SKM-1 treated with dmso at 0.1 percent for 144 hours (cell line): ENCODE results near the gene PHC2.
A peak's percentile ranks its signal among the peaks of the same experiment; 100 is the strongest.

ENCODE experiments used
- DNase-seq: peaks from one replicate; lab custom pipeline; 2025; ENCODE audit not compliant: unreplicated experiment; lab: John Stamatoyannopoulos, UW

PHC2 gene

DNA sequence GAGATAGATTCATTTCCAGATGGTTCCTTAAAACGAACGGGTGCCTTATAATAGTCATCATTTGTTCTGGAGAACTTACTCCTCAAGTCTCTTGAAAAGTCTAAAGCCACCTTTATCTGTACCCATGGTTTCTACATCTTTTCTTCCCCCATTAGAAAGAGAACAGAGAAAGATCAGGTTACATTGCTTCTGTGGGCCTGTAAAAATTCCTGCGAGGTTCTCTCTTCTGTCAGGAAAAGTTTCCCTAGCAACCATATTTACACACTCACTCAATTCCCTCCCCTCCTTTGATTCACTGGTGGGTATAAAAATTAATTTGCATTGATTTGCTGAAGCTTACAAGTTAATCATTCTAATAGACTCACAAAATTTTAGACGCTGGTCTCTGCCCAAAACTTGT lies 6.7 kb downstream of the PHC2 start:
- DNase-seq = no peak

DNA sequence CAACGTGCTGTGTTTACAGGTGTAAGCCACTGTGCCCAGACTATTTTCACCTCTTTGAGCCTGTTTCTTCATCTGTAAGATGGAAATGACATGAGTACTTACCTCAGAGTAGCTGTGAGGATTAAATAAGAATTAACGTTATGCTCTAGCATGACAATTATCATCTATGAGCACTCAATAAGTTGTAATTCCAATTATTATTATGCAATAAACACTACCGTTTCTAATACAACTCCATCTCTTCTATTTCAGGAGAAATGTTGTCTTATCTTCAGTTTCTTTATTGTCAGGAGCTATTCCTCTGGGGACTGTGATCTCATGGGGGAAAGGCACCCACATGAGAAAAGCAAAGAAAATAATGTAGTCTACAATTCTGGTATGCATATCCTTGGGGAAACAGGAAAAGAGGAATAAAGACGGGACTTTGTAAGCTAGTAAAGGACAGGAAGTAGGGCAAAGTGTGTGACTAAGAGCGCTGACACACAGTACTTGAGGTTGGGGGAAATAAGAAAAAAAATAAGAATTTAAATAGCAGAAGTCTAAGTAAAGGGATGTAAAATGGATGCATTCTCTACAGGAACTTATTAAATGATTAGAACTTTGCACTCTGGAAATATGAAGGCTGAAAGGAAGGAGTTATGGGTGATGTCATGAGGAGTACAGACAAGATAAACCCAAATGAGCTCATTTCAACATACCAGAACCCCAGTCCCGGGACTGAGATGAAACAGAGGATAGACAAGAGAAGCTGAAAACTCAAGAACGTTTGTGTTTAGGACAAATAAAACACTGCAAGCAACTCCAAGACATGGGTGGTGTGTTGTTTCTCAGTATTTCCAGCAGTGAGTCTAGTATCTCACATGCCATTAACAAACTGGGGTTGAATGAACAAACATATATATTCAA lies 9.8 kb downstream of the PHC2 start:
- no peak for DNase-seq

DNA sequence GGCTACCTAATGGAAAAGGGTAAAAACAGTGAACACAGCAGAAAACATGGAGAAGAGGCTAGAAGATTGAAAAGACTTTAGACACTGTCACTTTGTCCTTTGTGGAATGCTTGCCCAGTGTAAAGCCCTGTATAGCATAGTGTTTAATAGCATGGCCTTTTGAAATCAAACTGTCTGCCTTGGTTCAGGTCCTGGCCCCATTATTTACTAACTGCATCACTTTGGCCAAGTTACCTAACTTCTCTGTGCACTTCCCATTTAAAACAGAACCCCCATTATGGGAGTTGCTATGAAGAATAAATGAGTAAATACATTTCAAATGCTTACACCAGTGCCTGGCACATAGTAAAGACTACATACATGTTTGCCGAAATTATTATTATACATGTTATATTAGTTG lies 12.1 kb downstream of the PHC2 start:
- DNase-seq = no peak

DNA sequence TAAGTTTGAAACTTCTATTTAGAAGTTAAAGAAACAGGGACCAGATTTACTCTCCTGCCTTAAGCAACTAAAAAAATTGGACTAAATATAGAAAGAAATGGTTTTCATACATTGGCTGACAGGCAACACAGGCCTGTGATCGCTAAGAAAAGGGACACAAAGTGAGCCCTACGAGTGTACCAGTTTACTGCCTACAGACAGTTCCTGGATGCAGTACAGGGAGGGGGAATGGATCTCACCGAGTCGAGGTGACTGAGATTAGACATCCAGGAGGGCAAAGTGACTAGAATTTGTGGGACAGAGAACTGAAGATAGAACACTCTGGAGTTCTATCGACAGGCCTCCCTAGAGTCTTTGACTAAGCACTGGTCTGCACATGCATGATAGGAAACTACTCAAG lies 16.0 kb downstream of the PHC2 start:
- DNase-seq = no peak

DNA sequence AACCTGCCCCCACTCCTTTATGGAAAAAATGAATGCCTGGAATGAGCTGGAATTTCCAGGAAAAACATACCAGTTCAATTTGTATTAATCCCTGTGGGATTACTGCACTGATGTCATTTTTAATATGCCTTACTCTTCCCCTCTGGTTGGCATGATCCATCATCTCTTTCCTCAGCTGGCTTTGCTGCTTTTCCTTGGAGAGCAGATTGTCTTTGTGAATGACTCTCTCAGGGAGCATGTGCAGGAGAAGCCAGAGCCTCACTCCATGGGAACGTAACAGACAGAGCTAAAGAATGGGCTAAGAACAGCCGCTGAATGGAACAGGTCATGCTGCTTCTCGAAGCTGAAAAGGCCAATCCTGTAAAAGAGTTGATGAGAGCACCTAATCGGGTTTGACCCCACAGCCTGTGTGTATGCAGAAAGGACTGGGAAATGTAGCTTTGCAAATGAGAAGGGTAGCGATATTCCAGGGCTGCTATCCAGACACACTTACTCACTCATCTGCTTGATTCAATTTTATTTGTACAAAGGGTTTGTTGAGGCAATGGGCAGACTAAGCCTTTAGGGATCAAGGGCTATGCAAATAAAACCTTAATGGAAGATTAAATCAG lies 20.7 kb downstream of the PHC2 start:
- DNase-seq = no peak

DNA sequence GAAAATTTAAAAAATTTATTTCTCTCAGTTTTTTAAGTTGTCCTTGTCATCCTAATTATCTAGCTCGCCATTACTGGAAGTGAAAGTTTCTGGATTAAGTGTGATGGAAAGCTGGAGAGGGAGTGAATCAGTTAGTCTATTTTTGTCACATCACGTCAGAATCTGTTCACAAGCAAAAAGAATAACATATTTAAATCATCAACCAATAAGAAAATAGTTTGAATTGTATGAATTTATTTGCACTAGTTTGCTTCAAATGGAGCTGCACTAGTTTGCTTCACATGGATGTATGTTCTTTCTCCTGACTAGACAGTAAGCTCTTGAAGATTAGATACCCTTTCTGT lies 22.8 kb downstream of the PHC2 start:
- no peak for DNase-seq

DNA sequence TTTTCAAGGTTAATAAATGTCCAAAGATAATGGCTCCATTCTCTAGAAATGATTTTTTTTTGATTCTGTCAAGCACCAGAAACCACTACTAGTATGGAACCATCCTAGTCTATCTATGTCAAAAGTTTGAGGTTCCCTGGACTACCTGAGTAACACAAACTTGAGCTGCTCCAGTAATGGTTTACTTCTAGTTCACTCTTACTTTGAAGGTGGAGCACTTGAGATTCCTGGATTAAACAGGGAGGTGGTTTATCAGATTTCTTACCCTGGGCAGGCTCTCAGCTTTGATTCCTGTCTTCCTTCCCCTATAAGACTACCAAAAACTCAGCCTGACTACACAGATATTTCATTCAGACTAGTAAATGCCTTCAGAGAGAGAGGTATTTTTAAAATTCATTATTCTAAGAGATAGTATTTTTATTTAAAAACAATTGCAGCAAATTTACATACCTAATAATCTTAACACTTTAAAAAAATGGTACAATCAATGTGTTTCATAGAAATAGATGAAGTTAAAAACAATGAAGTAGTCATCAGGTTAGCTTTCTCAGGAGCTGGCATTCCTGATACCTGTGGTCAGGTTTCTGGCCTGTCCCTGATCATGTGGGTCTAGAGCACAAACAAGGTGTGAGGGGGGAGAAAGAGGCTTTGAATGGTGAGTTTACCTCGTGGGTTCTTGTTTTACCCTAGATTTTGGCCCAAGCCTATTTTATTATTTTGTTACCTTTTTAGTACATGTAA lies 23.4 kb downstream of the PHC2 start:
- no peak for DNase-seq

DNA sequence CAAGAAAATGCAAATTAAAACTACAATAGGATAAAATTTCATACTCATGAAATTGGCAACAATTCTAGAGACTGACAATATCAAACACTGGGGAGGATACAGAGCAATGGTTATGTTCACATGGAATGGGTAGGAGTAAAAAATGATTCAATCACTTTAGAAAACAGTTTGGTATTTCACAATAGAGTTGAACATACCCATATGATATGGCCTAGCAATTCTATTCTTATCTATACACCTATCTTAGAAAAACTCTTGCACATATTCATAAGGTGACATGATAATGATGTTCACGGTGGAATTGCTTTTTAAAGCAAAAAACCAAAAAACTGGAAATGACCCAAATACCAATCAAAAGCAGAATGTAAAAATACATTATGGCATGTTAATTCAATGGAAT lies 28.7 kb downstream of the PHC2 start:
- no peak for DNase-seq

DNA sequence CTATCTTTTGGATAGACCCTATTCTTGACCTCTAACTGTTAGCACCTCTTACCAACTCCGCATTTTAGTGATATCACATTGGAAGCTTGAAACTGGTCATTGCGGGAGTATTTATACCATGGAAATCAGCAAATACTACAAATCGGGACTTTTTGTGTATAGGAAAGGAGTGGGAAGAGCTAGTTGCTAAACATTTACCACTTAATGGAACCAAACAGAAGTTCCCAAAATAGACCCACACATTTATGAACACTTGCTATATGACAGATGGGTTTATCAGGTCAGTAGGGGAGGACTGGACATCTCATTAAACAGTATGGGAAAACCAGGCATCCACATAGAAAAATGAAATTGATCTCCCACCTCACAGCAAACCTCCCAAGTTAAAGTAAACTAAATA lies 29.4 kb downstream of the PHC2 start:
- no peak for DNase-seq

DNA sequence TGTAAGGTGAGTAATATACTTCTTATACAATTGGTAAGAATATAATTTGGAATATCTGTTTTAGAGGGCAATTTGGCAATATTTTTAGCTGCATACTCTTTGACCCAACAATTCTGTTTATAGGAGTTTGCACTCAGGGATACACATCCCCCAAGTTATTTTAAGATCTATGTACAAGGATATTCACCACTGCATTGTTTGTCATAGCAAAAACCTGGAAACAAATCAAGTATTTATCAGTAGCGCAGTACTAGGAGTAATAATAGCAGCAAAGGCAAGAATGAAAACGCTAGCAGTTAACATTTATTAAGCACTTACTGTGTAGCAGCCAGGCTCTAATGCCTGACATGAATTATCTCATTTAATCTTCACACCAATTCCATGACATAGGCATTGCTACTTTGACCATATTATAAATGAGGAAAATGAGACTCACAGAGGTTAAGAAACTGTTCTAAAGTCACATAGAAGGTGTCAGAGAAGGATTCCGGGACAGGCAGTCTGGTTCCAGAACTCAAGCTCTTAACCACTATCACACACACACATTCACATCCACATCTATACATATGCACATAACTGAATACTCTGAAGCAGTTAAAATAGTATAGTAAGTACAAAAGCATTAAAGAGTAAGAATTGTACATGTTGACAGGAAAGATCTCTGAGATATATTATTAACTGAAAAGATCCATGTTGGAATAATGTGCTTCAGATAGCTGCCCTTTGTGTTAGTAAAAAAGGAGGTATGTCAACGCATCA lies 30.6 kb downstream of the PHC2 start:
- DNase-seq = no peak

DNA sequence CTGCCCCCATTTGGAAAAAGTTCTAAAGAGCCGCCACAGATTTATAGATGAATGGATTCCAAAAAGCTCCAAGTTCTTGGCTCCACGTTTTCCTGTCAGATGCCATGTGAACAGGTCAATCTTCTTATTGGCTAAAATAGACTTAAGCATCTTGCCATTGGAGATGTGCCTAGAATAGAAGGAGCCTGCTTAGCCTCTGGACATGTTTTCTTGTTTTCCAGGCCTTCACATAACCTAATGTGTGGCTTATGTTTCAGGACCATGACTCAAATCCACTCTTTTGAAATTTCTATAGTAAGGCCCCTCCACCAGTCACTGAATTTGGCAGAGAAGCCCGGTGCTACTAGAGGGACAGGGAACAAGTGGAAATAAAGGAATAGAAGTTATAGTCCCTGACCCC lies 31.5 kb downstream of the PHC2 start:
- DNase-seq = no peak

DNA sequence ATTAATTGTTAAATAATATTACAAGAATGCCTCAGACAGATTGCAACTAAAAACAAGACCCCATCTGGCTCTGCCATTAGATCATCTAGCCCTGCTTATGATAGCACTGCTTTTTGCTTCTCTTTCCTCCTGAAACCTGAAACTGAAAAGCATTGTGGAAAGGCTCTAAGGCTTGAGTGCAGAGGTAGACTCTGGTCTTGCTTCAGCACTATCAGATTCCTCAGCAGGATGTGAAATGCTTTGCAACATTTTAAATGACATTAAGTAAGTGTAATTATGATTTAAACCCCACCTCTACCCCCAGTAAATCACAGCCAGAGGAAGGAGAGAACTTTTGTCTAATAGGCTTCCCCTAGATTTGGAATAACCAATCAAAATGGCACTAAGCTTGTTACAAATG lies 32.9 kb downstream of the PHC2 start:
- no peak for DNase-seq

DNA sequence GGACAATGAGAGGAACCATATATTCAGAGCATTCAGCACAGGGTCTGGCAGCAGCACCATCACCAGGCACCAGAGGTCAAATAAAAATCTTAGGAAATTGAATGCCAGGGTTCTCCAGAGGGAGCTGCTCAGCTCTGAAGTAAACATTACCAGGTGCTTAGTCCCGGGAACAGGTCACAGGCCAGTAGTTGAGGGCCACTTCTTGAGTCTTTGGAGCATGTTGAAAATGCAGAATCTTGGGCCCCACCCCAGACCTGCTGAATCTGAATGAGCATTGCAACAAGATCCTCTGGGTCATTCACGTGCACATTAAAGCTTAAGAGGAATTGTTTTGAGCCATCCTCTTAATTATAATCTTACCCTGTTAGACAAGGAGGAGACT lies 33.8 kb downstream of the PHC2 start:
- no peak for DNase-seq

DNA sequence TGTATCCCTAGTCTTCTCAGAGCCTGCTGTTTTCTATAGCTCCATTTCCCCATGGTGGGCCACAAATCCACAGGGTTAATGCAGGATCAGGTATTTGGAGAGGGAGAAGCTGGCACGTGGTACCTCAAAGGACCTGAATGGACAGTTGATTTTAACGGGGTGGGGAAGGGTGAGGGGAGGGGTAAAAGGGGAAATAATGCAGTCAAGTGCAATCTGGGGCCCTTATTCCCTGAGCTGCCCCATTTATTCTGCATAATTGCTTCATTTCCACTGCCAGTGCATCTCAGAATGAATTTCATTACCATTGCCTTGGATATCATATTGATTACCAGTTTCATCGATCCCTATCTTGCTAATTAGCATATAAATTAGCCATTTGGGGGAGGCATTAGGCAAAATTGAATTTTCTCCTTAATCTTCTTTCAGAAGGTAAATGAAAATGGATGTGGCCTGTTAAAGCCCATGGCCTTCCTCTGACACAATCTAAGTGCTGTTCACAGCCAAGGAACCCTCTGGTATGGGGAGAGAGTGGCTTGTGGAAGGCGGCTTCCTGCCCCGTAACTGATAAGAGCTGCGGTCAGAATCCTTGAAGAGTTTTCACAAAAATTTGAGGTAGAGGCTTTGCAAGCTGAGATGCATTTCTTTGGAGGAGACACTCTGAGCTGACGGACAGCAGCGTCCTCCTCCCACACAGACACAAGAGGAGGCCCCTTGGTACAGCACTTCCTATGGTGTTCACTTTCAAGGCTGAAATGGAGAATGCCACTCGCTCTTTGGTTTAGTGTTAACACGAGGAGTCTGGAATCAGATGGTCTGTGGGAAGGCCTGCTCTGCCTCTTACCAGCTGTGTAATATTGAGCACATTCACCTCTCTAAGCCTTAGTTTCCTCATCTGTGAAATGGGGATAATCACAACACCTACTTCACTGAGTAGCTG lies 34.4 kb downstream of the PHC2 start:
- peak; percentile 63 for DNase-seq

DNA sequence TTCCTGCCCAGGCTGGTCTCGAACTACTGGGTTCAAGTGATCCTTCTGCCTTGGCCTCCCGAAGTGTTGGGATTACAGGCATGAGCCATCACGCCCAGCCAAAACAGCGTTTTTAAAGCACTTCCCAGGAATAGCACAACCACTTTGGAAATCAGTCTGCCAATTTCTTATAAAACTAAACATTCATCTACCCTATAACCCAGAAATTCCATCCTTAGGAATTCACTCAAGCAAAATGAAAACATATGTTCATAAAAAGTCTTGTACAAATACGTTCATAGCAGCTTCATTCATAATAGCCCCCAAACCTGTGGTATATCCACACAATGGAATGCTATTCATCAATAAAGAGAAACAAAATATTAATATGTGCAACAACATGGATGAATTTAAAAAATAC lies 36.1 kb downstream of the PHC2 start:
- no peak for DNase-seq

DNA sequence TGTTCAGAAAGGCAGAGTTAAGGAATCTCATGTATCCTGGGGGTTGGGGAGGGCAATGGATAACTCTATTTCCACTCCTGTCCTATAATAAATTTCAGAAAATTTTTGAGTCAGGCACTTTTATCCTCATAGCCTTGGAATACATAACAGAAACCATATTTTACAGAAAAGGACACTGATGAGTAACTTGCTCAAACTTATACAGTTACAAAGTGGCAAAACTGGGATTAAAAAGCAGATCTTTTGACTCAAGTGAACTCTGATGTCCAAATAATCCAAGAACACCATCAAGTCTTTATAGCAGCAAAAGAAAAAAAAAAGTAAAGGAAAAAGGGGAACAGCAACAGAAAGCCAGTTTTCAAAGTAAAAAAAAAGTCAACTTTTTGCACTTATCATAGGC lies 36.9 kb downstream of the PHC2 start:
- DNase-seq = no peak

DNA sequence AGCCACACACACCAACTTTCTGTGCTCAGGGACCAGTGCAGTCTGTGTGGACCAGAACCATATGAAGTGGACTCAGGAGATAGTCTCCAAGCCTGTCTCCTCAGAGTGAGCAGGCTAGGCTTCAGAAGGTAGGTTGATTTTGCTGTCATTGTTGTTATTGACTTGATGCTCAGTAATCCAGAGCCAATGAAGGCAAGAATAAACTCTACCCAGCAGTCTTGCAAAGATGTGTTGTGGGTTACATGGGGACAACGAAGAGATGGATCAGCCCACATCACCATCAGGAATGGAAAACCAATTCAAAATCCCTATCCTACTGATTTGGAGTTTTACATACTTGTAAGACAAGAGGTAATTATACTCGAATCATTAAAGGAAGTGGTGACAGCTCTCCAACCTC lies 37.4 kb downstream of the PHC2 start:
- DNase-seq = no peak

DNA sequence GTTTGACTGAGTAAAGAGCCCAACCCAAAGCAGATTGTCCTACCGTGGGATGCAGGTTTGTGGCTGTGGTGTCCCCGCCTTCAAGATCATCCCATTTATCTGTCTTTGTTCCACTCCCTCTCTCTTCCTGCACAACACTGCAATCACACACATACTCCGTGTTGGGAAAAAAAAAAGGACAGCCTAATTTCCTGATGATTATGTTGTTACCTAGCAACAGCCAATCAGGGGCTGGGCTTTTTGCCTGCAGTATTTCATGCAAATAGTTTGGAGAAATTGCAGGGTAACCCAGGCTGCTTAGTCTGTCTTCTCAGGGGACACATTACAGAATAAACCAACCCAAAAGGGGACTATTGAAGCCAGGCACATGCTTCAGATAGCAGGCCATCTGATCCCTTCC lies 38.3 kb downstream of the PHC2 start:
- DNase-seq = no peak

DNA sequence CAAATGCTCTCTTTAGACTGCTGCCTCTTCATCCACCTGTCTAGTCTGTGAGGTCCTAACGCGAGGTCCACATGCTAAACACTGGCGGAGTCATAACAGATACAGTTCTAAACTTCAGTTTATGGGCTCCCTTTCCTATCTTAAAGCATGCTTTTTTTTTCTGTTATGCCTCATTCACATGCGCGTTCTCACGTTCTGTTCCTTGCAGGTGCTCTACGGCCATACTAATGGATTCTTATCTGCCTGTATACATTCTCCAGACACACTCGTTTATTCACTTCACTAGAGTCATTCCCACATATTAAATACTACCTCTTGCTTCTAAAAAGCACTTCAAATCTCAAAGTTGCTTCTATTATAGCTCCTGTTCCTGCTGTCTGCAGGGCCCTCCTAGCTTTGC lies 38.7 kb downstream of the PHC2 start:
- no peak for DNase-seq

DNA sequence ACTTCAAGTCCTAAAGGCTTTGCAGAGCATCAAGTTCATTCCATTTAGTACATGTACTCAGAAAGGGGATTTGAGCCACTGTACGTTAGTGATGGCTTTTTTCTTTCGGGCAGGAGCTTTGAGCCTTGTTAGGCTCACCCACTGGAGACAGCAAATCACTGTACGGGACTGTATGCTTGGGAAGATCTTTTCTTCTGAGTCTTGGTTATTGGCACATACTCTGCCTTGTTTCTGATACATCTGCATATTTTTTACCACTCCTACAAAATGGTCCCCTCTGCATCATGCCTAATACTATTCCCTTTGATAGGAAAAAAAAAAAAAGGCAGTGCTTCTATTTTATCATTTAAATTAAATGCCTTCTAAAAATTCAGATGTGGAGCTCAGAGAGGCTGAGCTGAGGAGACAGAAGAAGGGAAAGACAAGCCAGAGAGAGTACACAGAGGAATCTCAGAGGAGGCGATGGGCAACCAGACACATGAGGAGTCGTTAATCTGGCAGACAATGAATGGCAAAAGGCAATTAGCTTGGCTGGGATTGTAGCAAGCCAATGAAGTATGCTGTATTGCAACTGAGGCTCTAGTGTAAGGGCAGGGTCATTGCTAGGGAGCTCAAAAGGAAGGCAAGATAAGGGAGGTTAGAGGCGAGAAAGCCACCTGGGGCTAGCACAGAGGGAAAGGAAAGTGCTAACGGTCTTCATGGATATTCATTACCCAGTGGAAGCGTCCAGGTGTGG lies 39.4 kb downstream of the PHC2 start:
- no peak for DNase-seq
